Activated CD4-positive, CD25-positive, alpha-beta regulatory T cell treated with anti-CD3 and anti-CD28 coated beads, Interleukin-2, amount 50 U/mL, for 72 hours (primary cell): Measurements from ENCODE around the gene PVR.
A peak's percentile ranks its signal among the peaks of the same experiment; 100 is the strongest.
"Not testable (repeated sequence)": the region's sequence is repeated elsewhere in the genome, so short reads cannot be mapped to it uniquely, and the experiment has no call there.

ENCODE experiments used
- DNase-seq: peaks from one replicate; pipeline ENCODE4 v3.0.0; 2021

PVR gene

GRCh38 chr19:44680536-44680935, 36.8 kb downstream of the PVR start:
- no peak for DNase-seq

GRCh38 chr19:44681992-44682790, 38.5 kb downstream of the PVR start:
- DNase-seq, result no peak

GRCh38 chr19:44682807-44683206, 39.1 kb downstream of the PVR start:
- DNase-seq, result no peak

- DNase-seq, result no peak
Measured at GRCh38 chr19:44683434-44684210, 39.9 kb downstream of the PVR start.

- DNase-seq, result not testable (repeated sequence)
Measured at GRCh38 chr19:44684396-44684795, 40.7 kb downstream of the PVR start.

- DNase-seq, result no peak
Measured at GRCh38 chr19:44684892-44685863, 41.5 kb downstream of the PVR start.

GRCh38 chr19:44685877-44686276, 42.2 kb downstream of the PVR start:
- DNase-seq, result no peak

GRCh38 chr19:44686896-44687295, 43.2 kb downstream of the PVR start:
- no peak for DNase-seq

GRCh38 chr19:44687888-44688287, 44.2 kb downstream of the PVR start:
- DNase-seq, result no peak

- peak; percentile 82 for DNase-seq
Measured at GRCh38 chr19:44689290-44690130, 45.8 kb downstream of the PVR start.

GRCh38 chr19:44690131-44690440, 46.4 kb downstream of the PVR start:
- no peak for DNase-seq

GRCh38 chr19:44692379-44692721, 48.6 kb downstream of the PVR start:
- no peak for DNase-seq

GRCh38 chr19:44694184-44694579, 50.5 kb downstream of the PVR start:
- no peak for DNase-seq

GRCh38 chr19:44696939-44697669, 53.4 kb downstream of the PVR start:
- DNase-seq, result no peak

GRCh38 chr19:44697670-44698034, 53.9 kb downstream of the PVR start:
- DNase-seq, result no peak

GRCh38 chr19:44698492-44699201, 54.9 kb downstream of the PVR start, which contains the start of gene CEACAM16:
Gene CEACAM16 (plus strand): TSS chr19:44699151. CDS start chr19:44701457, 2,306 bp downstream.
- no peak for DNase-seq

- no peak for DNase-seq
Measured at GRCh38 chr19:44700547-44700946, 56.8 kb downstream of the PVR start.

- no peak for DNase-seq
Measured at GRCh38 chr19:44701228-44701627, 57.5 kb downstream of the PVR start.

- no peak for DNase-seq
Measured at GRCh38 chr19:44702551-44703176, 59.0 kb downstream of the PVR start.

GRCh38 chr19:44703336-44704078, 59.8 kb downstream of the PVR start:
- no peak for DNase-seq
